ENCODE data around the gene ITGA2.

The ITGA2 gene

DNA sequence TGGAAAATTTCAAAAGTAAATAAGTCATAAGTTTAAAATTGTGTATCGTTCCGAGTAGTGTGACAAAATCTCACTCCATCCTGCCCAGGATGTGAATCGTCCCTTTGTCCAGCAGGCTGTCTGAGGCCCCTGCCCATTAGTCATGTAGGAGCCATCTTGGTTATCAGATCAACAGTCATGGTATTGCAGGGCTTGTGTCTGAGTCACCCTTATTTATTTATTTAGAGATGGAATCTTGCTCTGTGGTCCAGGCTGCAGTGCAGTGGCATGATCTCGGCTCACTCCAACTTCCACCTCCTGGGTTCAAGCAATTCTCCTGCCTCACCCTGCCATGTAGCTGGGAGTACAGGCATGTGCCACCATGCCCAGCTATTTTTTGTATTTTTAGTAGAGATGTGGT lies 30.2 kb downstream of the ITGA2 start:
- no peaks in the 10 kb centered on the region for H3K9me3 Mint-ChIP-seq
- H3K36me3 Mint-ChIP-seq (ENCODE audit: low read depth): no peaks in the 10 kb centered on the region
- no peak overlapping the region for H3K27ac Mint-ChIP-seq
- H3K27me3 Mint-ChIP-seq: peaks cover 14% of the 10 kb centered on the region
- DNase-seq: no peak
- H3K4me1 Mint-ChIP-seq (ENCODE audit: low read depth): peaks cover 13% of the 10 kb centered on the region
- H3K4me3 Mint-ChIP-seq: no peak overlapping the region

DNA sequence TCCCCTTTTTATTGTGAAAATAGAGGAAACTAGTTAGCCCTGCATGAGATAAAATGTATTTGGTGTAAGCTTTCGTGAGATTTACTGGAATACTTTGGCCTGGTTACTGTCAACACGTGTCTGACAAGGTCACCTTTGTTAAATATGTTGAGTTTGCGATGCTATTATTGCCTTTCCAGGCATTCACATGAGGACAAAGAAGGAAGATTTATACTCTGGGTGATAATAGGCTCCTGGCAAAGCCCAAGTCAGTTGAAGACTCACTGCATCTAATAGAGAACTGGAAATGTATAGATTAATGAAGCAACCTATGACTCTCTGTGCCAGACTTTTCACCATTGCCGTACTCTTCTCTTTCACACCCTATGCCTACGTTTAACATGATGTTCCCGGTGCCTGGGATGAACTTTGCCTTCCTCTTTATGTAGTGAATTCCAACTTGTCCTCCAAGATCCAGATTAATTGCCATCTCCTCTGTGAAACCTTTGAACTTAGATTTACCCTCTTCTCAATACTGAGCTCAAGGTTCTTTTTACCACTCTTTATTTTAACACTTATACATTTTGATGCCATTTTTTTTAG lies 33.9 kb downstream of the ITGA2 start:
- Mint-ChIP-seq H3K36me3 (ENCODE audit: low read depth) (no peaks in the 10 kb centered on the region), H3K27me3 (peaks cover 4% of the 10 kb centered on the region), H3K4me1 (ENCODE audit: low read depth) (no peaks in the 10 kb centered on the region), H3K27ac (no peak overlapping the region), H3K4me3 (no peak overlapping the region), H3K9me3 (no peaks in the 10 kb centered on the region)
- no peak for DNase-seq

DNA sequence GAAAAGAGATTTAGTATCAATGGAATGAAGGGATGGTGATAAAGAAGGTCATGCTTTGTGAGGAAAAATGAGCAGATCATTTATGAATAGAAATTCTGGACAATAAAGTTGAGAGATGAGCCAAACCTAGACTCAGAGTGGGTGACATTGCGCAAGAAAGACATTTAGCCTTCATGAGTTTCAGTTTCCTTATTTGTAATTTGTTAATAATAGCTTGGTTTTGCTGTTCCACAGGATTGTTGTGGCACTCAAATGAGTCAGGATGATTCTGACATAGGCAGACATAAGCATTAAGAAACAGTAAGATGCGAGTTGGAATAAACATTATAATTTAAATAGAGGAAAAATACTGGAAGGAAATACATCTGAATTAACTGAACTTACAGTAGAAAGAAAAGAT lies 34.8 kb downstream of the ITGA2 start:
- H3K27ac Mint-ChIP-seq: no peak overlapping the region
- no peaks in the 10 kb centered on the region for H3K9me3 Mint-ChIP-seq
- H3K4me3 Mint-ChIP-seq: no peak overlapping the region
- H3K27me3 Mint-ChIP-seq: peaks cover 4% of the 10 kb centered on the region
- no peaks in the 10 kb centered on the region for H3K36me3 Mint-ChIP-seq (ENCODE audit: low read depth)
- H3K4me1 Mint-ChIP-seq (ENCODE audit: low read depth): no peaks in the 10 kb centered on the region
- no peak for DNase-seq

DNA sequence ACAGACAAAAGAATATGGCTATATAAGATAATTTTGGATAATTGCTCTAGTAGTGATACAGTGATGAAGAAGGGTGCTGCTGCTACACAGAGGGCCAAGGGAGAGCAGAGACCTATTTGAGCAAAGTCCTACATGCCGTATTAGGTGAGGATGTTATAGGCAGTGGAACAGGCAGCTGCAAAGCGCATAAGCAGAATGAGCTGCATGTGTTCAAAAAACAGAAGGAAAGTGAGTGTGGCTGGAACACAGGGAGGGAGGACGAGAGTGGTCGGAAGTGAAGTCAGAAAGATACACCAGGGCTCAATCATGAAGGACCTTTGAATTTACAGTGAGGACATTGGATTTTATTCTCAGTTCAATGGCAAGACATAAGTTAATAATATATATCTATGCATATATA lies 35.4 kb downstream of the ITGA2 start:
- no peak overlapping the region for H3K4me3 Mint-ChIP-seq
- DNase-seq: no peak
- no peaks in the 10 kb centered on the region for H3K9me3 Mint-ChIP-seq
- H3K4me1 Mint-ChIP-seq (ENCODE audit: low read depth): peaks cover under 1% of the 10 kb centered on the region
- no peak overlapping the region for H3K27ac Mint-ChIP-seq
- H3K27me3 Mint-ChIP-seq: peaks cover 4% of the 10 kb centered on the region
- H3K36me3 Mint-ChIP-seq (ENCODE audit: low read depth): no peaks in the 10 kb centered on the region

DNA sequence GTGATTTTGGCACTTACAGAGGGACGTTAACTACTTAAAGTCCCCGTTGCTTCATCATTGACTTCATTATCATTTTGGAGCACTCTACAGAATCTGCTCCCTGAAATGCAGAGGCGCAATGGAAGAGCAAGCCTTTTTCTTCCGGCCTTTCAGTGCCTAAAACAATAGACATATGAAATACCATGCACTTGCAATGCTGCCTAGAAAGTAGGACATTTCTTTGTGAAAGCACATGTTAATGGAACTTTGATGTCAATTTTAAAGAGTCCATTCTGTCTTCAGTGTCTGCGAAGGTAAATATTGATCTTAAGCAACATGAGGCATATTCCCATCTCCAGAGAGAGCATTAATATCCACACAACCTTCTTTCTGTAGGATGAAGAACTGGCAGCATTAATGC lies 36.3 kb downstream of the ITGA2 start:
- no peaks in the 10 kb centered on the region for H3K9me3 Mint-ChIP-seq
- peaks cover 9% of the 10 kb centered on the region for H3K4me1 Mint-ChIP-seq (ENCODE audit: low read depth)
- H3K27me3 Mint-ChIP-seq: peaks cover 4% of the 10 kb centered on the region
- no peaks in the 10 kb centered on the region for H3K36me3 Mint-ChIP-seq (ENCODE audit: low read depth)
- no peak for DNase-seq
- no peak overlapping the region for H3K4me3 Mint-ChIP-seq
- H3K27ac Mint-ChIP-seq: no peak overlapping the region

DNA sequence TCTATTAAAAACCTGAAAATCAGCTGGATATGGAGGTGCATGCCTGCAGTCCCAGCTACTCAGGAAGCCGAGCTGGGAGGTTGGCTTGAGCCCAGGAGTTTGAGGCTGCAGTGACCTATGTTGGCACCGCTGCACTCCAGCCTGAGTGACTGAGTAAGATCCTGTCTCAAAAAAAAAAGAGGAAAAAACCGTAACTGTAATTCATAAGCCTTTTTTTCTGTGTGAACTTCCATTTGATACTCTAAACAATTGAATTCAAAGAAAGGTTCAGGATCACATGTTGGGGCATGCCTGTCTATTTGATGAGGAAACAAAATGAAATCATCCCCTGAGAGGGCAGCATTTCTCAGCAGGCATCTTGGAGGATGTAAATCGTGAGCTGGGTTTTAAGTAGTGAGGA lies 38.8 kb downstream of the ITGA2 start:
- Mint-ChIP-seq H3K4me3 (no peak overlapping the region), H3K27ac (no peak overlapping the region), H3K36me3 (ENCODE audit: low read depth) (no peaks in the 10 kb centered on the region), H3K4me1 (ENCODE audit: low read depth) (peaks cover 30% of the 10 kb centered on the region), H3K9me3 (no peaks in the 10 kb centered on the region), H3K27me3 (no peaks in the 10 kb centered on the region)
- DNase-seq: no peak

DNA sequence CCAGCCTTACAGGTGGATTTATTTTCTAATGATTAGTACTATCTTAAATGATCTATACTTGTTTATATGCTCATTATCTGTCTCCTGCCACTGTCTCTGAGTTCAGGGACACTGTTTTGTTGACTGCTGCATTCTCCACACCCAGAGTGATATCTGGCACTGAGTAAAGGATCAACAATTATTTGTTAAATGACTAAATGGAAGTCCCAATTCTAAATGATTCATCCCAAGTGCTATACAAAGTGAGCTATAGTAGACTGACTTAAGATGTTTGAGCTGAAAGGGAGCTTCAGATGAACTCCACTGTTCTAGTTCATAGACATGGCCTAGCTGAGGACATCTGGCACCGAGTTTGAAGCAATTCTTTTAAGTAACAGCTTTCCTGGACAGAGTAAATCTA lies 40.5 kb downstream of the ITGA2 start:
- Mint-ChIP-seq H3K36me3 (ENCODE audit: low read depth) (no peaks in the 10 kb centered on the region), H3K4me3 (no peak overlapping the region), H3K9me3 (no peaks in the 10 kb centered on the region), H3K27me3 (no peaks in the 10 kb centered on the region), H3K4me1 (ENCODE audit: low read depth) (peaks cover 32% of the 10 kb centered on the region), H3K27ac (no peak overlapping the region)
- DNase-seq: no peak

DNA sequence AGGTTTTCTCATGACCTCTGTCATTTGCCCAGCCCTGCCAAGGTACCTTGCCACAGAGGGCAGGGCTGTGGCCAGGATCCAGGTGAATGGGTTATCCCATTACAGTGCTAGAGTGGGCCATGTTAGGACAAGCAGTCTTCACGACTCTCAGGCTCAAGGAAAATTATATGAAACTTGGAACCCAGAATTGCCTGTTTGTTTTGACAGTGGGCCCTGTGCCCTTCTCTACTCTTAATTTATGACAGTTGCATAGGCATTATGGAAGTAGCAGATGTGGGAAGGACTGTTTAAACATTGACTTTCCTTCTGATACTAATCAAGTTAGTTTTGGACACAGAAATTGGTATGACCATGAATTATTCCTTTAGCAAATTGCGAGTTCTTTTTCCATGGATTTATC lies 41.7 kb downstream of the ITGA2 start:
- Mint-ChIP-seq H3K9me3 (no peaks in the 10 kb centered on the region), H3K36me3 (ENCODE audit: low read depth) (no peaks in the 10 kb centered on the region), H3K27me3 (no peaks in the 10 kb centered on the region), H3K4me3 (no peak overlapping the region), H3K27ac (no peak overlapping the region), H3K4me1 (ENCODE audit: low read depth) (peaks cover 33% of the 10 kb centered on the region)
- DNase-seq: no peak

DNA sequence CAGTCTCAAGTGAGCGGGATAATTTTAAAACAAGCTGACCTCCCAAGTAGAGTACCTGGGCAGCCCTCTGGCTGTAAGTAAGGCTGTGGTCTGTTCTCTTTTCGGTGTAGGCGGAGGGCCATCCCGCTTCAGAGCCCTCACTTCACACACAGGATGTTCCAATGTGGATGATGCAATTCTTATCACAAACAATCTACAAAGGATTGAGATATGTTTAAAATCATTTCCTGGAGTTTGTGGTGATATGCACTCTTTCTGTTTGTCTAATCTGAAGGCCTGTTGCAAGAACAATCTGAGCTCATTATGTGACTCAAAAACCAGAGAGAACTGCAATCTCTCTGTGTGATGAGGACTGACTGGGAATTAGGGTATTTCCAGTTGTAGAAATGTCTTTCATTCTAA lies 42.5 kb downstream of the ITGA2 start:
- Mint-ChIP-seq H3K4me3 (no peak overlapping the region), H3K9me3 (no peaks in the 10 kb centered on the region), H3K4me1 (ENCODE audit: low read depth) (peaks cover 39% of the 10 kb centered on the region), H3K36me3 (ENCODE audit: low read depth) (no peaks in the 10 kb centered on the region), H3K27me3 (no peaks in the 10 kb centered on the region), H3K27ac (peak overlapping the region; percentile 85)
- no peak for DNase-seq

DNA sequence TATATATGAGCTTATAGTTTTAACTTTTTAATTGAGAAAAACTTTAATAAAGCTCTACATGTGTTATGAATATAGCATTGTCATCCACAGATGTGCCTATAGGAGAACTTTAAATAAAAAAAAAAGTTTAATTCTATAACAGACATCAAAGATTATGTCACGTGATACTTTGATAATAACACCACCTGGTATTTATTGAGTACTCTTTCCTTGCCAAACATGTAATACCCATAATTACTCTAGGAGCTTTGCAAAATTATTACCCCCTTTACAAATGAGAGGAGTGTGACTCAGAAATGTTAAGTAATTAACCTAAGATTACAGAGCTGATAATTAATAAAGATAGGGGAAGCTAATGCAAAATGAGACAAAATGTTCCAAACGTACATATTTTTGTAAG lies 43.0 kb downstream of the ITGA2 start:
- H3K4me1 Mint-ChIP-seq (ENCODE audit: low read depth): peaks cover 39% of the 10 kb centered on the region
- DNase-seq: no peak
- H3K27me3 Mint-ChIP-seq: no peaks in the 10 kb centered on the region
- peak overlapping the region; percentile 42 for H3K27ac Mint-ChIP-seq
- H3K9me3 Mint-ChIP-seq: no peaks in the 10 kb centered on the region
- no peaks in the 10 kb centered on the region for H3K36me3 Mint-ChIP-seq (ENCODE audit: low read depth)
- no peak overlapping the region for H3K4me3 Mint-ChIP-seq

DNA sequence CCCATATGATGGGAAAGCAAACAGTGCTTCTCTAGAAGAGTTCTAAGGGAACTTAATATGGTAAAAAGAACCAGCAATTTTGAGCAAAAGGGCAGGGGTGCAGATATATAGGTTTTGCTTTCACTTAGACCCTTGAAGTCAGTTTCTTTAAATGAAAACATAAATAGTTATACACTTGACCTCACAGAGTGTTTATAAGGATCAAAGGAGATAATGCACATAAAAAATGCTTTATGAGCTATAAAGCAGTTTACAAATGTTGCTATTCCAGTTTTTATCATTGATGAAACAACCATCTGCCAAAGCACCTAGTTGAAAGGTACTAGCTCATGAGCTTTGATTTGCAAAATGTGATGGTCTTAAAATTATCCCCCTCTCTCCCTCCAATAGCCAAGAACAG lies 45.7 kb downstream of the ITGA2 start:
- DNase-seq: no peak
- H3K4me1 Mint-ChIP-seq (ENCODE audit: low read depth): peaks cover 54% of the 10 kb centered on the region

DNA sequence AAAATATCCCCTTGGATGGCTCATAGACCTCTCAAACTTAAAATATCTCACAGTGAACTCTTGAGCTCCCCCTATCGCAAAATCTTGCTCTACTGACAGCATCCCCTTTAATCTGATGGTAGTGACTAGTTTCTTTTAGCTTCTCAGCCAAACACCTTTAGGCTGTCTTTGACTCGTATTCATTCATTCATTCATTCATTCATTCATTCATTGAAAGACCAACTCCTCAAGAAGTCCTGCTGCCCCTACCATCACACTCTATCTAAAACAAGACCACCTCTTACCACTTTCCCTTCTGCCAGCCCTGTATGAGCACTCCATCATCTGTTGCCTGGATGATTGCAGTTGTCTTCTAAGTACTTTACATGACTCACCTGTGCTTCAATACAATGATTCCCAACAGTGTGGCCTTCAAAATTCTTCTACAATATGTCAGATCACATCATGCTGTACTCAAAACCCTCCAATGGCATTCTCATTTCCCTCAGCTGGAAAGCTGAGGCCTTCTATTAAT lies 46.8 kb downstream of the ITGA2 start:
- Mint-ChIP-seq H3K4me1 (ENCODE audit: low read depth) (peaks cover 54% of the 10 kb centered on the region), H3K36me3 (ENCODE audit: low read depth) (no peaks in the 10 kb centered on the region), H3K9me3 (no peaks in the 10 kb centered on the region), H3K27ac (no peak overlapping the region), H3K4me3 (no peak overlapping the region), H3K27me3 (peaks cover 5% of the 10 kb centered on the region)
- DNase-seq: no peak

More for the DNA sequence above, 45.7 kb downstream of the ITGA2 start:
- Mint-ChIP-seq H3K27me3 (peaks cover 5% of the 10 kb centered on the region), H3K27ac (no peak overlapping the region), H3K4me3 (no peak overlapping the region), H3K9me3 (no peaks in the 10 kb centered on the region), H3K36me3 (ENCODE audit: low read depth) (no peaks in the 10 kb centered on the region)

DNA sequence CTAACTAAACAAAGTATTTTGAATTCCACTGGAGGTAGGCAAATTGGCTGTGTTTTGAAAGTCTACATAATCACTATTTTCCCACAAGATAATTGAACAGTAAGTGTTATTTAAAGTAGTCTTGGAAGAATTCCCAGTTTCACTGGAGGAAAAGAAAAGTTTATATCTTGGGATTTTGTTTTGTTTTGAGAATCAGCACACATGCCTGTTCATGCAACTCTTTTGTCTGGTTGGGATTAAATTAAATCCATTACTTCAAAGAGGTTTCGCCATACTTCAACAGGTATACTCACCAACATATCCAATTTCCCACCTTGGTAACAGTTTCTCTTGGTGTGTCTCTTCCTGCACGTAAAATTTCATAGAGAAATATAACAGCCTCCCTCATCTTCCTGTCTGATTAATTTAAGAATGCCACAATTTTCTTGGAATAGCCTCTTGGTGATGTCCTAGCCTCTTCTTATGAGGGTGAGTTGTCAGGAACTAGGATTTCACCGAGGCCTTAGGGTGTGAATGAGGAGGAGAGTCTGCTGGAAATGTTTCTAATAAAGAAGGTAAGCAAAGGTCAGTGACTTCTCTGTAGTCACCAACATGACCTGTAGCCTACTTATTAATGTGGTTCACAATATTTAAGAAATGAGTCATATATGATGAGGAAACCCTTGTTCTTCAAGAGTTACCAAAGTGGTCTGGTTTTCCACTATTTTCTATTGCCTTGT lies 48.1 kb downstream of the ITGA2 start:
- no peaks in the 10 kb centered on the region for H3K36me3 Mint-ChIP-seq (ENCODE audit: low read depth)
- H3K4me1 Mint-ChIP-seq (ENCODE audit: low read depth): peaks cover 56% of the 10 kb centered on the region
- no peak overlapping the region for H3K27ac Mint-ChIP-seq
- H3K9me3 Mint-ChIP-seq: no peaks in the 10 kb centered on the region
- no peak overlapping the region for H3K4me3 Mint-ChIP-seq
- DNase-seq: no peak
- H3K27me3 Mint-ChIP-seq: peaks cover 5% of the 10 kb centered on the region

DNA sequence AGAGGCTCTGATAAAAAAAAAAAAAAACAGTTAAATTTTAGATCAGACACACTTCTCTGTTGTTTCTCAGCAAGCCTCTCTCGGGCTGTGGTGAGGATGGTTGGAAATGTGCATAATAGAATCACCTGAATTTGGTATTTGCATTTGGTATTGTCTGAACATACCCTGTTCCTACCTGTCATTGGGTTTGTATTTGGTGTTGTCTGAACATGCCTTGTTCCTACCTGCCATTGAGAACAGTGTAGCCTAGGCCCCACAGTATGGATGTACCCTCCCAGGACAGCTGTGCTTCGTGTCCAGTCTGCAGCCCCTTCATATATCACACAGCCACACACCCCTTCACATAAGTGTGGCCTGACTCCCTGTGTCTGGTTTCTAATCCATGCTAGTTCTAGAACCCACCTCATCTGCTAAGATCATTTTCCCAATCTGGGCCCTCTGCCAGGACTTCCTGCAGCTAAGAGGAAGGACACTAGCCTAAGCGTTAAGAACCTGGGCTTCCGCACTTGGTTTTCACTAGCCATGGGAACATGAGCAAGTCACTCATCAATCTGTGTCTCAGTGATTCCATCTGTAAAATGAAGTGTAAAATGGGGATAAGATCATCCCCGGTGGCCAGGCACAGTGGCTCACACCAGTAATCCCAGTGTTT lies 49.2 kb downstream of the ITGA2 start:
- Mint-ChIP-seq H3K4me3 (no peak overlapping the region), H3K27ac (peak overlapping the region; percentile 10), H3K36me3 (ENCODE audit: low read depth) (no peaks in the 10 kb centered on the region), H3K9me3 (no peaks in the 10 kb centered on the region), H3K4me1 (ENCODE audit: low read depth) (peaks cover 54% of the 10 kb centered on the region), H3K27me3 (peaks cover 5% of the 10 kb centered on the region)
- no peak for DNase-seq

DNA sequence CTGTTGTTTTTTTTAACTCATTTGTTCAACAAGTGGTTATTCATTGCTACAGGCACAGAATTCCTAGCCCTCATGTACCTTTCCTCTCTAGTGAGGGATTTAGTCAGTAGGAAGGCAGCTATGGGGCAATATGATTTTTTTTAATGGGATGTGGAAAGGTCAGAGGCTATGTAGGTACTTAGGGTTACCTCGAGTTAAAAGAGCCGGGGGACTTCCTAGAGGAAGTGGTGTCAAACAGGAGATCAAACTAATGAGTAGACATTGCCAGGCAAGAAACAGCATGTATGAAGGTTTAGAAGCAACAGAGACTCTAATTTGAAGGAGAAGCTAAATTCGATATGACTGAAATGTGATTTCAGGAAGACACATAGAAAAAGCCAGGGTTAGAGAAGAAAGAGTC lies 50.7 kb downstream of the ITGA2 start:
- Mint-ChIP-seq H3K4me3 (no peak overlapping the region), H3K27me3 (peaks cover 5% of the 10 kb centered on the region), H3K4me1 (ENCODE audit: low read depth) (peaks cover 66% of the 10 kb centered on the region), H3K36me3 (ENCODE audit: low read depth) (no peaks in the 10 kb centered on the region), H3K27ac (peak overlapping the region; percentile 23), H3K9me3 (no peaks in the 10 kb centered on the region)
- no peak for DNase-seq
